Right lung (tissue), 5 donors: ENCODE measurements around the gene CLMP. TPM values are rescaled to one million over a fixed set of nuclear protein-coding genes. Genes with fewer than 3 reads are reported as not detected.

Source experiments
- DNase-seq, 2 donors: peaks; one replicate each; pipeline ENCODE4 v3.0.0-alpha.2; 2013
- polyA plus RNA-seq, 5 donors: library from polyadenylated mRNA; unstranded; fragments of 120-200 nt; gene quantifications; one replicate each; pipeline versions ENCODE4 v1.2.1 to v1.2.3, GENCODE V29; 2013; ENCODE audit warnings: inconsistent platforms in 1 of 5, low replicate concordance in 1 of 5; ENCODE audit not compliant: insufficient read length in 5 of 5, insufficient read depth in 1 of 5

CLMP gene
- polyA plus RNA-seq, 5 donors = 15.0 to 18.6 (median 17.3) TPM

DNA sequence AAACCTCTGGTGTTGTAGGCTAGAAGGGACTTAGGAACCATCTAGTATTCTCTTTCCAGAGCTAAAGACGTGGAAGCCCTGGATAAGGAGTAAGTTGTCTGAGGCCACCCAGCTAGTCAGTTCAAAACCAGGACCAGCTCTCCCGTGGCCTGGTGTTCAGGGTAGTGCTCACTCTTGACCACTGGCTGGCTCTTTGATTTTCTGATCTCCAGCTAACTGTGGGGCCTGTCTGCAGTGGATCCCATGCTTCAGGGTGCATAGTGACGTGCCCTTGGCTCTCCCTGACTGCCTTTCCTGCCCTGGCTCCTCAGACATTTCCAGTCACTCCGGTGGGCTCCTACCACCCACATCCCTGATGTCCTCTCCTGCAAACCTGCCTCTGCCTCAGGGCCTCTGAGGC is 1.3 kb downstream of the CLMP start:
- no peak for DNase-seq

DNA sequence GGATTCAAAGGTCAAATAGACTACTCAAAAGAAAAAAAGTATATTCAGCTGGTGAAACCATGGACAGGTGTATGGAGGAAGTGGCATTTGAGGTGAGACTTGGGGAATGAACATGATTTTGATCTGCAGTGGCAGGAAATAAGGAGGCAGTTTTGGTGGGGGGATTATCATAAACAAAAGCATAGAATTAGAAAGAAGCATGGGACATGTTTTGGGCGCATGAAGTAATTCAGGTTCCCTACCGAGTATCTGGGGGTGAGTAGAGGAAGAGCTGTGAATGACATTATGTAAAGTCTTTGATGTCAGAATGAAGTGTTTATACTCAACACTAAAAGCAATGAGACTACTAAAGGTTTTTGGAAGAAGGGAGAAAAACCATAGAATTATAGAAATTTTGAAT is 3.1 kb downstream of the CLMP start:
- DNase-seq = no peak

DNA sequence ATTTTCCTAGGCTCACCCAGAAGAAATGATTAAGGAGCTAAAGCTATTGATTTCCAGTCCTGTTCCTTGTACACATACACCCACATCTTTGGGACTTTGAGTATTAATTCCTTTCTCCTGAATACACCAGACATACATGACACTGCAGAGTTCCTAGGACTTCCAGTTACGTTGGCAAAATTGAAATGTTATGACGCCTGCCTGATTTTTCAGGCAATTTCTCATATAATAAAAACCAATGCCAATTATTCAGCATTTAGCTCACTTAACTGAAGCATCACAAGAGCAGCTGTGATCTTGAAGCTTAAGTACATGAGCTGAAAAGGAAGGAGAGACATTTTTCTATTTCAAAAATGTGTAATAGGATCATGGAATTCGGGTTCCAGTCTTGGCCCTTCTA is 4.5 kb downstream of the CLMP start:
- DNase-seq = no peak

DNA sequence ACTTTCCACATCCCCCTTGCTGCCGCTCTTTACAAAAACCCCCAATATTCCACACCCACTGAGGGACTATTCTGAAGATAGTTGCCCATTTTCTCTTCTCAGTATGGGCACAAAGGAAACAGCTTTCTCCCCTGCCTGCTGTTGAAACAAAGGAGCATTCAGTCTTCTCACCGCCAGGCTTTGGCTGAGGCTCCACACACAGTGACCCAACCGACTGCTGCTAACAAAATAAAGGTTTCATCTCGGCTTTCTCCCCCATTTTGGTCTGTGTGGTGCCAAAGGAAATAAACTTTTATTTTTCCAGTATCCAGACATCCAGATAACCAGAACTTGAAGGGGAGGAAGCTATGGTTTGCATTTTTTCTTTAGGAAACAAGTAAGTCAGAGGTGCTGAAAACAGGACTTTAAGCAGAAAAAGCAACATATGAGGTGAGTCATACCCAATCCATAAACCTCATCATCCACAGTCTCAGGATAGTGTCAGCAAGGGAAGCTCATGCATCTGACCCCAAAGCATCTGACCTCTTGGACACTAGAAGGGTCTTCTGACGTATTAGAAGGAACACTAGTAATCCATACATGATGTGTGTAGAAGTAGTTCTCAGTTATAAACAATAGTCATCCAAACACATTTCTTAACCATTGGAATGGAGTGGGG is 6.4 kb downstream of the CLMP start:
- DNase-seq = no peak

DNA sequence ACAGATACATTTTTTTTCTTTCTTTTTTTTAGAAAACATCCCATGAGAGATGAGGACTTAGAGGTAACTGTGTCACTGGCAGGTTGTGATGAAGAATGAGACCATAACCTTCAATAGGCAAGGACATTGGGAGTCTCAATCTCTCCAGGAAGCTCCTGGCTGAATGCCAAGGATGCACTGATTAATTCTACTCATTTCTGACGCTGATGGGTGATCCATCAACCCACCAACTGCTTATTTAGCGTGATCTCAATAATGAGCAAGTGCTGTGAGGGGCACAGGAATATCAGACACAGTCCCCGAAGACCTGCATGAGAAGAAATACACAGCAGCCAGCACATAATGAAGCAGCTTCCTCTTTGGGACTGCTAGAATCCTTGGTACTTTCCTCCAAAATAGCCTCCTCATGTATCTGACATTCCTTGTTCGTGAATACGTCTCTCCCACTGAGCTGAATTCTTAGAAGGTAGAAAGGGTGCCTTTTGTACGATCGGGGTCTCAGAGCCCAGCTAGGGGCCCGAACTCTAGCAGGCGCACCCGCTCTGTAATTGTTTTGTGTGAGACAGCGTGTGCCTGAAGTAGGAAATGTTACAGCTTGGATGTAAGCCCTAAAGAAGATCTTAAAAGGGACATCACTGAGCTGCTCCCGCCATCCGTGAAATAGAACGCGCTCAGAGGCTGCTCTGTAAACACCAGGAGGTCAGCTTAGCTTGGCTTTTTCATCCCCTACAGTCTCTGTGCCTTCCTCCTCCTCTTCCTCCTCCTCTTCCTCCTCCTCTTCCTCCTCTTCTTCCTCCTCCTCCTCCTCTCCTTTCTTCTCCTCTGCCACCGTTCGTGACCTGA is 7.2 kb downstream of the CLMP start:
- DNase-seq = no peak

DNA sequence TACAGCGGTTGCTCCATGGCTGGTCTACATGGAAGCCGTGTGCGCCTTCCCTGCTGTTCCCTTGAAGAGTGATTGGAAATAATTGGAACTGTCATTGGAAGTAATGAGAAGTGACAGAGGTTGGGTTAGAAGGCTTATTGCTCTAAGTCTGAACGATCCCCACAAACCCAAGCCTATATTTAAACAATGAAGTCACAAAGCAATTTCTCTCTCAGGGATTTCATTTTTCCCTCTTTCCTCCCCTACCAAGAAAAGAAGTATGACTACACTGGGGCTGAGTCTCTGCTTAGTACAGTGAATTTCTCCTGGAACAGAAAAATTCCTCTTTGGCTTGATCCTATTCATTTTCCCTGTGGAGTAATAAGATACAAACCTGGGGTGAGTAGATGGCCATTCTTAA is 7.8 kb downstream of the CLMP start:
- no peak for DNase-seq

DNA sequence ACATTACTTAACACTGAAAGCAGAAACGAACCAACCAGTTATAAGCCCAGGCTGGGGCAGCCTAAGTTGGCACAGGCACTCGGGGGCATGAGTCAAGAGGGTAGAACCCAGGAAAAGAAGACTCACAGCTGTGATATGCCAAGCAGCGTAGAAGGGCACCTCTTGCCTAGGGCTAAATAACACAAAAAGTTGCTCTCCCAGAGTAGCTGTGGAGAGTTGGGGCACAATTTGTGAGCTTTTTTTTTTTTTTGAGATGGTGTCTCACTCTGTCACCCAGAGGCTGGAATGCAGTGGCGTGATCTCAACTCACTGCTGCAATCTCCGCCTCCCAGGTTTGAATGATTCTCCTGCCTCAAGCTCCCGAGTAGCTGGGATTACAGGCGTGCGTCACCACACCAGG is 8.8 kb downstream of the CLMP start:
- DNase-seq = no peak

DNA sequence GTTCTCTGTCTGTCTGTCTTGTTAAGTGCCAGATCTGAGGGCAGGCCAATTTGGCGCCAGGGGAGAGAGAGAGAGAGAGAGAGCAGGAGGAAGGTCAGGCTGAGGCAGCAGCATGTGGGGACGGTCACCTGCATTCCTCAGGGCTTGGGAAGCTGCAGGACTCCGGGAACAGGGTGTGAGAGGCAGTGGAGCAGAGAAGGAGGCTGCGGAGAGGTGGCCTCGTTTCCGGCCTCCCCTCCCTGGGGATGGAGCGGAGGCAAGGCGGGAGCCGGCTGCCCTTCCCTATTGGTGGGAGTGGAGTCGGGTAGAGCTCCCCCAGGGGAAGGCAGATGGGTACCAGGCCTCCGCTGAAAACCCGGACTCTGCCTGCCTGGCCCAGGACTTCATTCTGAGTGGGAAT is 9.7 kb downstream of the CLMP start:
- DNase-seq = no peak

DNA sequence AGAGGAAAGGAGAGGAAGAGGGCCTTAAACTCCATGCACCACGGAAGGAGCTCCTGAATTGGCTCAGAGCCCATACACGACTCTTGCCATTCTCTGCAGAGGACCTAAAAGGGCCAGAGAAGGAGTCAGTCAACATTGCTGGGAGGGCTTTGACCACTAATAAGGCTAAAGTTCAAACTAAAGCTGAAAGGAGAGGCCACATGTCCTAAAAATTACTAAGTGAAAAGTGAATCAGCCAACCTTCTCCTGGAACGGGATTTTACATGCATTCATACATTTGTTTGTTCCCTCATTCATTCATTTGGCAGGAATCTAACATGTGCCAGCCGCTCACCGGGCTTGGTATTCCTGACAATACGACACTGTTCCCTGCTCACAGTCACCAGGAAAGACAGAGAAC is 10.5 kb downstream of the CLMP start:
- no peak for DNase-seq

DNA sequence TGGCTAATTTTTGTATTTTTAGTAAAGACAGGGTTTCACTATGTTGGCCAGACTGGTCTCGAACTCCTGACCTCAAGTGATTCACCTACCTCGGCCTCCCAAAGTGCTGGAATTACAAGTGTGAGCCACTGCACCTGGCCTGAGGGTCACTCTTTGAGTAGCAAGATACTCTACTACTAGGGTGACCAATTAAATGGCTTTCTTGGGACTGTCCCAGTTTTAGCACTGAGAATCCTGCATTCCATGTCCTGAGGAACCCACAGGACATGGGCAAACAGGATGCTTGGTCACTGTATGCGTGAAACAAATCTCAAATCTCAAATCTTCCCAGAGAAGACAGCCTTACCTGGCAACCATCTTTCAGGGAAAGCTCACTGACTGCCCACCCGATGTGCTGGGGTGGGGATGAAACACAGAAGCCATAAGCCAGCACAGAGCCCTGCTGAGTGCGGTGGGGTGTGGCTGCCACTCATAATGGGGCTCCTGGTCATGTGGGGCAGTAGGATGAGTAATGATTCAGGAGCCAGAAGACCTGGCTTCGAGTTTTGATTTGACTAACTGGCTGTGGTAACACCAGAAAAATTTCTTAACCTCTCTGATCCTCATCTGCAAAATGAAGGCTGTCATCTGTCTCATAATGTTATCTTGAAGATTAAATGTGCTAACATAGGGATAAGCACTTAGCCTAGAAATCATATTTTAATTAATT is 11.5 kb downstream of the CLMP start:
- DNase-seq = no peak

DNA sequence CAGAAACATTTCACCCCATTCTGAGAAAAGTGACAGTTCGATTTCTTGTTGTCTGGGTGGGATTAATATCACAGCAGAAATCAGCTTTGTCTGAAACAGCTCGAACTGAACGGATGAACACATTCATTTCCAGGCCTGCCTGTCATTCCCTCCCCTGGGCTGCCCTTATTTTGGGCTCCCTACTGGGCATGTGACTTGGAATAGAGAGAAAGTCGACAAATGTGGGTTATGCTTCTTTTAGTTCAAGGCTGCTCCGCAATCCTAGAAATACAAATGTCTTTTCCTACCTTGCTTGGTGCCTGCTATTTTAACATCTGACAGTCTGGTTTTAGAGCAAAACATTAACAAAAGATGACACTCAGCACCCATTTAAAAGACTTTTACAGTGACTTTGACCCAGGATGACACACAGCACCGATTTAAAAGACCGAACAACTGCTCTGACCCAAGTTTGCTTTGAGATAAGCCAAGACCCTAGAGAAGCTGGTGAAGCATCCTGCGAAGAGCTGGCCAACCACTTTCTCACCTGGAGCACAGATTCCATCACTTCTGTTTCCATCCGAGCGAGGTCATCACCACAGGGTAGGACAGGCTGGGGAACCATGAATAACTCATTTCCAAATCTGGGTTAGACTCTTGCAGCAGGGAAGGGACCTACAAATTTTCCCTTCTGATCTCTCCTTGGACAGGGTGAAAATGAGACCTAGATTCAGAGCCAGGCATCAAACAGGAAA is 13.1 kb downstream of the CLMP start:
- no peak for DNase-seq

DNA sequence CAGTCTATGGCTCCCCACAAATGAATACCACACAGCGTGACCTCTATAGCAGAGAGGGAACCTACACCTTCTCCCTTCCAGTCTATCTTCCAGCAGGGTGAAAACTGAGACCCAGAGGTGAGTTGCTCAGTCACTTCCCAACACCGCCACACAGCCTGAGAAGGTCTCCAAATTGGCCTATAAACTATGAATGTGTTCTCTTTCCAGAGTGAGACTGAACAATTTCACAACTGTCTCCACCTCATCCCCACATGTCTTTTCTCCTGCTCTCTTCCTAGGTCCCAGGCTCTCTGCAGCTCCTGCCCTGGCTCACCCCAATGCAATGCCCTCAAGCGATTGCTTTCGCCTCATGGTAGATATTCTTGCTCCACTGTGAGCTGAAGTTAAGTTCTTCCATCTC is 14.0 kb downstream of the CLMP start:
- no peak for DNase-seq

DNA sequence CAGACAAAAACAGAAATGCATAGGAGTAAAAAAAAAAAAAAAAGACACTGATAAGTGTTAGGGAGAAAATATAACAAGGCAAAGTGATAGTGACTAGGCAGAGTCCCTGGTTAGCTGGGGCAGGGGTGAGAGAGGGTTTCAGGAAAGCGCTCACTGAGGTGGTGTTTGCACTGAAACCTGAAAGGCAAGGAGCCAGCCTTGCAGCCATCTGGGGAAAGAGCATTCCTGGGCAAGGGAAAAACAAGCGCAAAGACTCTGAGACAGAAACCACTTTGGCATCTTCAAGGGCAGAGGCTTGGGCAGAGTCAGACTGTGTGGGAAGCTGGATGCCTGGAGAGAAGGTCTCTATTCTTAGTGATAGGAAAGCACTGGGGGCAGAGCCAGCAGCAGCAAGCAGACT is 14.5 kb downstream of the CLMP start:
- no peak for DNase-seq

DNA sequence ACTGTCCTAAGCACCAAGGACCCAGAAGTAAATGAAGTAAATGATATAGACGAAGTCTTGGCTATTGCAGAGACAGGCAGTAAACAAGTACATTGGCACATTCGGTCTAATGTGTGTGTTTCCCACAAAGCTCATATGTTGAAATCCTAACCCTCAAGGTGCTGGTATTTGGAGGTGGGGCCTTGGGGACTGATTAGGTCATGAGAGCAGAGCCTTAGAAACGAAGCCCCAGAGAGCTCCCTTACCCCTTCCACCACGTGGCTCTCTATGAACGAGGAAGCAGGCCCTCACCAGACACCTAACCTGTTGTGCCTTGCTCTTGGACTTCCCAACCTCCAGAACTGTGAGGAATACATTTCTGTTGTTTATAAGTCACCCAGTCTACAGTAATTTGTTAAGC is 14.9 kb downstream of the CLMP start:
- DNase-seq = no peak

DNA sequence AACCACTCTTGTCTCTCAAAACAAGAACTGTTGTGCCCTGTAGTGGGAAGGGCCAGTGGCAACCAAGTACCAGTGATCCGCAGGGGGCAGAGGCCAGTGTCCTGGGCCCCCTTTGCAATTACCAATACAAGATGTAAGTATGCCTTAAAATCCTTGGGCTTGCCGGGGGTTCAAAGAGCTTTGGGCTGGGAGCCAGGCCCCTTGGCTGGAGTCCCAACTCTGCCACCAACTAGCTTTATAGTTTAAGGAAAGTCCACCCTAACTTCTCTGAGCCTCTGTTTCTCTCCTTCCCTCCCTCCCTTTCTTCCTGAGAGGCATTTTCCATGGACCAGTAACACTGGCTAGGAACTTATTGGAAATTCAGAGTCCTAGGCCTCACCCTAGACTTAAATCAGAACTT is 15.5 kb downstream of the CLMP start:
- DNase-seq = no peak

DNA sequence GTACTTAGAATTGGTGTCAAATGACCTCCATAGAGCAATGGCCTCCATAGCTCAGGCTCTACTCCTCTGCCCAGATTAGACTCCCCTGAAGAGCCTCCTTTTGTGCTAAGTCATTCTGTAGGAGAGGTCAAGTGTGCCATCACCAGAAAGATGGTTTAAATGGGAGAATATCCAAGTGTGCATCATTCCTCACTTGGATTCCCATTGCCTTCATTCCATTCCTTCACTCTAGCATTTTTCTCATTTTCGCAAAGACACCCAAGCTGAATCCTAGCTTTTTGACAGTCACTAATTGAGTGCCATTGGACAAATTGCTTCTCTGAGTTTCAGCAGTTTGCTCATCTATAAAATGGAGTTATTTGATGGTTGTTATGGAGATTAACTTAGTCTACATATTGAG is 16.9 kb downstream of the CLMP start:
- no peak for DNase-seq

DNA sequence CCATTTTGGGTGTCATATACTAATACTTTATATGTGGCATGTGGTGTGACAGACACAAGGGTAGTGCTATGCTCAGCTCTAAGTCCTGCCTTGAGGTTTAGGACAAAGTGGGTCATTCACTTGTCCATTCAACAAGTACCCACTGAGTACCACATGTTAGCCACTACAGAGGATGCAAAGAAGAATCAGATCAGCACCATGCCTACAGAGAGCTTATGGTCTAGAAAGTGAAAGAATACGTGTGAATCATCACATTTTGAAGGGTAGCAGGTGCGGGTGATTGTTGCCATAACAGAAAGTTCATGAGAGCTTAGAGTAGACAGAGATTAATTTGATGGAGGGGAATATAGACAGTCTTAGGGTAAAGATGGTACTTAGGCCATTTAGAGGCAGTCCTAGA is 18.3 kb downstream of the CLMP start:
- DNase-seq = no peak

DNA sequence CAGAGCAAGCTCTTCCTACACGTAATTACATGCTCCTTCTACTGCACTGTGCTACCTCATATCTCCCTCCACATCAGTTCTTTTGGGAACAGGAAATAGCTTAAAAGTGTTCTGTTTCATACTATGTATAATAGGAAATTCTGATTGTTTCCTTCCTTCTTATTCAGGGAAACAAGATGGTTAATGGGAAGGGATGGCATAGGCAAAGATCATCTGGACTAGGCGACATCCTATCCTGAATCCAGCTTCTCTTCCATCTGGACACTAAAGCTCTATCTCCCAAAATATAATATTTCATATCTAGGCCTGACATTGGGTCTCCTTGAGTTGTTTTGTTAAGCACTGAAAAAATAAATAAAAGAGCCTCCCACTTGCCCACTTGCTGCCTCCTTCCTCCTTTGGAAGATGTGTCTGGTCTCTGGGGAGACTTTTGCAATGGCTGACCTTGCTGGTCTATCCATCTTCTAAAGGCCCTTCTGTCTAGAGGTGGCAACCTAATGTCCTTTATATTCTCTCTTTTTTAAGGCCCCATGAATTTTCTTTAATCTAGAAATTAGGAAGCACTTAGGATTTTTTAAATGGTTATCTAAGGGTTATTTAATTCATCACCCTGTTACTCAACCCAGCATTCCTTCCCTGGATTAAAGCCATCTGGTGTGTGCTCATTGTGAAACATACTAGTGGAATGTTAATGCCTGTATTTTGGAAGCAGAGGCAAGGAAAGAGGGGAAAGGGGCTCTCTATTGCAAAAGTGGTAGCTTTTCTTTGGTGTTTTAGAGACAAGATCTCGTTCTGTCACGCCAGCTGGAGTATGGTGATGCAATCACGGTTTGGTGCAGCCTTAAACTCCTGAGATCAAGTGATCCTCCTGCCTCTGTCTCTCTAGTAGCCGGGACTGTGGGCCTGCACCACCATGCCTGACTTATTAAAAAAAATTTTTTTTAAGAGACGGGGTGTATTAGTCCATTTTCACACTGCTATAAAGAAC is 20.6 kb downstream of the CLMP start:
- peak; percentile 83 to 90 for DNase-seq

DNA sequence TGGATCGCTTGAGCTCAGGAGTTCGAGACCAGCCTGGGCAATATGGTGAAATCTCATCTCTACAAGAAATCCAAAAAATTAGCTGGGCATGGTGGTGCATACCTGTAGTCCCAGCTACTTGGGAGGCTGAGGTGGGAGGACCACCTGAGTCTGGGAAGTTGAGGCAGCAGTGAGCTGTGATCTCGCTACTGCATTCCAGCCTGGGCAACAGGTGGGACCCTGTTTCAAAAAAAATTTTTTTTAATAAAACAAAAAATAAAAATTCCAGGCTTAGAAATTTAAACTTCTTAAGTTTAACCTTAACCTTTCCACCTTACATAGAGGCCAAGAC is 21.2 kb downstream of the CLMP start:
- no peak for DNase-seq

DNA sequence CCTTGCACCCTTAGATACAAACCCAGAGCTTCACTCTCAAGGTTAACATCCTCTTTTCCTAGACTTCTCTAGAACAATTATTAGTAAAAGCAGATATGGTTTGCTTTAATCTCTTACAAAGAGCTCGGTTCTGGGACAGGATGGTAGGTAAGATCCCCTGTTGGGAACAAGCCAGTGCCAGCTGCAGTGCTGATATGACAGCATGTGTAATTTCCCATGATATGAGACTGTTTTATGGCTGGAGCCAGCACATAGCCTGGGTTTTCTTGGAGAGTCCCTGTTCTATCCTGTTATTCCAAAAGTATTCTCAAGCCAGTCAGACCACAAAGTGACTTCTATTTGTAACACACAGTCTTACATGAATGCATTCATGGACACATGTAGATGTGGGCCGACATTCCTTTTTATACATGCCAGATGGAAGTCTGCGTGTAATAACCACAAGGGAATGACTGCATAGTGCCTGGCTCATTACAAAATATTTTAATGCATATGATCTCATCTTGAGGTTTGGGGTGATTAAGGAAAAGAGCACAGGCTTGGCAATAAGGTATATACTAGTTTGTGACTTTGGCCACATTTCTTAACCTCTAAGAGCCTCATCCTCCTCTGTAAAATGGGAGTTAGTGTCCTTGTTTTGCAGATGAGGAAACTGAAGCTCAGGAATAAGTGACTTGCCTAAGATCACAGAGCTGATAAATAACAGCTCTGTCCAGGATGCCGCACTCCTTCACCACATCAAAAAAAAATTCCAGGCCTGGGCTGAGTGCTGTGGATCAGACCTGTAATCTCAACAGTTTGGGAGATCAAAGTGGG is 21.8 kb downstream of the CLMP start:
- no peak for DNase-seq
